GM19438 (cell line): Measurements from ENCODE around the gene TBC1D30.
"Not testable (repeated sequence)": the region's sequence is repeated elsewhere in the genome, so short reads cannot be mapped to it uniquely, and the experiment has no call there.

ENCODE experiments used
- ATAC-seq: cut with Tn5 transposase; IDR thresholded peaks from one replicate; pipeline ENCODE4 v1.9.1; 2021; ENCODE audit warnings: low read depth; ENCODE audit not compliant: unreplicated experiment

The TBC1D30 gene

DNA sequence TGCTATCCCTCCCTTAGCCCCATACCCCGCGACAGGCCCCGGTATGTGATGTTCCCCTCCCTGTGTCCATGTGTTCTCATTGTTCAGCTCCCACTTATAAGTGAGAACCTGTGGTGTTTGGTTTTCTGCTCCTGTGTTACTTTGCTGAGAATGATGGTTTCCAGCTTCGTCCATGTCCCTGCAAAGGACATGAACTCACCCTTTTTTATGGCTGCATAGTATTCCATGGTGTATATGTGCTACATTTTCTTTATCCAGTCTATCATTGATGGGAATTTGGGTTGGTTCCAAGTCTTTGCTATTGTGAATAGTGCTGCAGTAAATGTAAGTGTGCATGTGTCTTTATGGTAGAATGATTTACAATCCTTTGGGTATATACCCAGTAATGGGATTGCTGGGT is 24.0 kb downstream of the TBC1D30 start:
- ATAC-seq, result not testable (repeated sequence)

DNA sequence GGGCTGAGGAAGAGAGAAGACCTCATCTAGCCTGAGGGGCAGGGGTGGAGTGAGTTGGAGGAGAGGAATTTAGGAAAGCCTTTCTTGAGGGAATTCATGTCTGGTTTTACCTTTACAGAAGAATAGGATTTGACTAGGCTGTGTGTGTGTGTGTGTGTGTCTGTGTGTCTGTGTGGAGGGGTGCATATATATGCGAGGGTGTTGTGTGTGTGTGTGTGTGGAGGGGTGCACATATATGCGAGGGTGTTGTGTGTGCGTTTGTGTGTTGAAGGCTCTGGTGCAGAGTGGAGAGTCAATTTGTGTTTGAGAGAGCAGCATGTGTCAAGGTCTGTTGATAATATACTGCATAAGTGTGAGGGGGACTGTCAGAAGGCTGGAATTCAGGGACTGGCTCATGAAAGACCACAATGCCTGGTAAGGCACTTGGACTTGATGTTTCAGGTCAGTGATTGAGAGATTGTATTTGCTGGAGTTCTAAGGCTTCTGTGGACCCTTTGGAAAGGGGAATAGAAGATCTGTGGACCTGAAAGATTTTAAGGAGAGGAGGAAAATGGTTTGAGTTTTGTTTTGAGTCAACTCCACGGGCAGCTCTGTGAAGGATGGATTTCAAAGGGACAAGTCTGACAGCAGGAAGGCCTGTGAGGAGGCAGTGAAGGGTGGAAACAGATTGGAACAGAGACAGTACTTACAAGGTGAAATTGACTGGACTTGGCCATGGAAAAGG is 34.6 kb downstream of the TBC1D30 start:
- no peak for ATAC-seq

DNA sequence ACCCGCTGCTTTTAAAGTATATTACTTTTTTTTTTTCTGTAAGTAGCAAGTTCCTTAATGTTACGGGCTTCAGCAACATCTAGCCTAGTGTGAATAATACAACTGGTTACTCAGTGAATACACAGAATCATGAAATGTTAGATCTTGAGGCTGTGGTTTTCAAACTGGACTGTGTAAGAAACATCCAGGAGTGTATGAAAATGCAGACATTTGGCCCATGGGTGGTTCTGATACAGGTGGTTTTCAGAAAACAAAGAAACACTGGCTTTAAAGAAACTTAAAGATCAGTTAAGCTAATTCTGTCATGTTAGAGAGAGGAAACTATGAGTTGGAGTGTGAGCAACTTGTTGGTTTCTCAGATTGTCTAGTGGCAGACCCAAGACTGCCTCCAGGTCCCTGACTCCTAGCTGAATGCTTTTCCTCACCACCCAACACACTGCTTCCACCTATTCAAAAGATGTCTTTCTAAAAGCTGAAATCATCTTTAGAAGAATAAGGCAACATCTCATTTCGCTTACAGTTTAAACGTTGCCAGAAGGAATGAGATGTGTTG is 36.1 kb downstream of the TBC1D30 start:
- no peak for ATAC-seq

DNA sequence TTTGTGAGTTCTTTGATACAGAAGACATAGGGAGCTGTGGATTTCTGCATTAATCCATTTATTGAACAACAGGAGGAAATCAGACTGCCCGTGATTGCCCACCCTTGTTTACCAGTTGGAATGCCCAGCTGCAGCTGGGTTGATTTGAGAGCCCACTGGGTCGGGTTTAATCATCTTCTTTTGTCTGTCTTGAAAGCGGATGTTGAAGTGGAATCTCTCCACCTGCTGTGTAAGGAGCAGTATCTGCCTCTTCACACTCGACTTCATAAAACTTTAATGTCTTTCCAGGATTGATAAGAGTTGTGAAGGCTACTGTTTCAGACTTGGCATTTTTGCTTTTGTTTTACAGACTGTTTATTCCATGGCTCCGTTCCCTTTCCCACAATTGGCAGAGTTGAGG is 39.9 kb downstream of the TBC1D30 start:
- no peak for ATAC-seq

DNA sequence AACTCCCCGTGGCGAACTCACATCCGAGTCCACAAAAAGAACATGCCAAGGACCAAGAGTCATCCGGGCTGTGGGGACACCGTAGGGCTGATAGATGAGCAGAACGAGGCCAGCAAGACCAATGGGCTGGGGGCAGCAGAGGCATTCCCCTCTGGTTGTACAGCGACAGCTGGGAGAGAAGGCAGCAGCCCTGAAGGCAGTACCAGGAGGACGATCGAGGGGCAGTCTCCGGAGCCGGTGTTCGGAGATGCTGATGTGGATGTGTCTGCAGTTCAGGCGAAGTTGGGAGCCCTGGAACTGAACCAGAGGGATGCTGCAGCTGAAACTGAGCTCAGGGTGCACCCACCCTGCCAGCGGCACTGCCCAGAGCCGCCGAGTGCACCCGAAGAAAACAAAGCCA is 50.7 kb downstream of the TBC1D30 start:
- no peak for ATAC-seq

DNA sequence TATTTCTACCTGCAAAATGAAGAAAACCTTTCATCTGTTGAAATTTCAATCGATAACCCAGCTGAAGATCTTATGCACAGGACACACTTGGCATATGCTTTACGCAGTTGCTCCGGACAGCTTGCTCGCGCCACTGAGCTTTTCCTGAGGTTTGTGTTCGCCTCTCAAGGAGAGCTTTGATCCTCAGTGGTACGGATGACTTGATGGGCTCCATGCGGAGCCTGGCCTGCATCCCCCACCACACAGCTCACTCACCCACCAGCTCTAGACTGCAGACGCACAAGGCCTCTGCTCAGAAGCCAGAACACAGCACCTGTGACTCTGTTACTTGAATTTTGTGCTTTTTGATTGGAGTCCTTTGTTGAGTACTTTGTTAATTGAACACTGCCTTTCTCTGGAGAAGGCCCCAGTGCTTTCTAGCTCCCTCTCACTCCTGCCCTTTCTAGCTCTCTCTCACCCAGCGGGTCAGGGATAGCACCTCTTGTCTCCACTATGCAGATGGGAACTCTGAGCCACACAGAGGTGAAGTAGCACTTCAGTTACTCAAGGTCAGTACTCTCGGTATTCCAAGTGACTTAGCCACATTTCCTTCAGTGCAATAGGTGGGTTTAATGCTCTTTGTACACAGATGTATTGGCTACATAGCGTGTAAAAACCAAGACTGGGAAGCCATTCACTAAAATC is 52.1 kb downstream of the TBC1D30 start:
- ATAC-seq, result no peak

DNA sequence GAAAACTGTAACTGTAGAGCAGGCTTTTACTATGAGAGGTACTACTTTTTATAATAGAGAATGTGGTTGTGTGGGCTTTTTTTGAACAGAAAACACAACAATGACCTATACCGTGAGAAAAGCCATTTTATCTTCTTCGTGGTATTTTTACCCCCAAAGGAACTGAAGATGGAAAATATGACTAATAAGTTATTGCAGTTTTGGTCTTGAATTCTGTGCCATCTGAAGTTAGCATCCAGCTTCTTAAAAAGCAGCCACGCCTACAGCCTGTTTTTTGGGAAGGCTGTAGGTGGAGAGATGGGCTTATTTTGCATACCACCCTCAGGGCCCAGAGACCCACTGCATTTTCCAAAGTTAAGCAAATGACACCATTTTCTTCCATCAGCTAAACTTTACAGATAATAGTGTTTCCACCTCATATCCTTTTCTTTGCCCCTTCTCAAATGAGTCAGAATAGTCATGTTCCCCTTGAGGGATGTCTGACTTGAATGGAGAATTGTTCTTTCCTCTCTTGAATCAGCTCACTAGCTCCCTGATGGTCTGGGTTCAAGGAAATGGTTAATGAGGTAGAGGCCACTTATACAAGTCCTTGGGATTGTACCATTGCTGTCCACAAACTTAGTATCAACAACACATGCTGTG is 53.0 kb downstream of the TBC1D30 start:
- no peak for ATAC-seq

DNA sequence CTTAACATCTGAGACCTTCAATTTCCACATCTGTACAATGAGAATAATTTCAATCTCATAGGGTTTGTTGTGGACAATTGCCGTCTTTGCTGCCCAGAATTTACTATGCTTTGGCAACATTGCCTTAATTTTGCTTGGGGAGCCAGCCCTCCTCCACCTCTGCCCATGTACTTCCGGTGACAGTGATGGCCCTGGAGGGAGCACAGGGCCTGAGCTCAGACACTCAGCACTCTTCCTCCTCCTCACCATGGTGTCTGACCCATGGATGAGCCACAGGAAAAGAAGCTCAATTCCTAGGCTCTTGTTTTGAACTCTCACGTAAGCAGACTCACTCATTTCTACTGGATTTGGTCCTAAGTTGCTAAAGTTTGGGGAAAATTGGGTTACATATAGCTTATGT is 58.2 kb downstream of the TBC1D30 start:
- ATAC-seq, result no peak

DNA sequence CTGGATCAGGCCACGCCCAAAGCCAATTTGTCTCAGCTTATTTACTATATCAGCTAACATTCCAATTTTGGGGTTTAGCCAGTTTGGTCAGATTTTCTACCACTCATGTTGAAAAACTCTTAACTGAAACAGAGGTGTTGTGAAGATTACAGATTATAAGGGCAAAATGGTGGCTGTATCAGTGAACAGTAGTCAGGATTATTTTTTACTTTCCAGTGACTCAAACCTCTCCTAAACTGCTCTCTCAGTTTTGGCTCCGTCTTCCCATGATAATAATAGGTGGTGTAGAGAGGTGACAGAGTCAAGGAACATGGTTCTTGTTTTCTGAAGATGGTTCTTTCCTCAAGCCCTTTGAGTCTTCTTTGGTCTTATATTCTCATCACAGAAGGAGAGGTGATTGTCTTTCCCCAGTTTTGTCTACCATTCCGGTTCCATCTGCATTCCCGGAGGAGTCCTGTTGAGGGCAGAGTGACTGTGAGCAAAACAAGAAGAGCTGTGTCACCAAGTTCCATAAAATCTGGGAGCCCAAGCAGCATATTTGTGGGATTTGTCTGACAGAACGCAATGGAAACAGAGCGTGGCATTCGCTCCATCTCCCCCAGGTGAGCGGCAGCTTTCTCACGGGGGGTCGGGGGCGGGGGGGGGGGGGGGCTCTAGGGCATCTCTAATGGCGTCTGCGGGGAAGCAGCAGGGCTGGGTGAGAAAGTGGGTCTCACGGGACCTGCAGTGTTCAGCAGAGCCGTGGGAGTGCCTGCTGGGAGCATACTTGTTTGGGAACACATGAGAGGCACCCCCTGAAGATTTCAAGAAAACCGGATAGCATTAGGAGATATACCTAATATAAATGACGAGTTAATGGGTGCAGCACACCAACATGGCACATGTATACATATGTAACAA is 59.1 kb downstream of the TBC1D30 start:
- ATAC-seq, result no peak

DNA sequence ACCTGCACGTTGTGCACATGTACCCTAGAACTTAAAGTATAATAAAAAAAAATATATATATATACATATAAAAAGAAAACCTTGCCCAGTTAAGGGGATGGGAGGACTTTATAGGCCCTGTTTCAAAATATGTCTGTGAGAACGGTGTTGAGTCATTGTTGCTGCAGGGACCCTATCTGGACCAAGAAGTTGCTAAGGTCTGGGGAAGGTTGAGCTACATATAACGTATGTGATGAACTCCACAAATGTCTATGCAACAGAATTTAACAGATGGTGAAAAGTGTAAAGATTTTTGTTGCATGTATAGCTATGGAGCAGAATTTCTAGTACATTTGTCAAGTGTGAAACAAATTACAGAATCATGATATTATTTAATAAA is 59.7 kb downstream of the TBC1D30 start:
- ATAC-seq, result no peak

DNA sequence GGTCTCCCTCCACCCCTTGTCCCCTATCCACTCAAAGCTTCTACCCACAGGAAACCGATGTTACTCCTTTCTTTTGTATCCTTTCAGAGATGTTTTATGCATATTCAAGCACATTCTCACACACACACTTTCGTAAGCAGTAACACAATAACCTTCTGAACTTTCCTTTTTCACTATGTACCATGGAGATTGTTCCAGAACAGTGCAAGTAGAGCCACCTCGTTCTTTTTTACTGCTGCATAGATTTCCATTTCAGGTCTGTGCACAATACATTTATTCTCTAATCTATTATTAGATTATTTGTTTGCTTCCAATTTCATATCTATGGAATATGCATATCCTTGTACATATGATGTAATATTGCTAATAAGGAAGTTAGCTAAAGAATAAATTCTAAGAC is 60.3 kb downstream of the TBC1D30 start:
- ATAC-seq, result no peak

DNA sequence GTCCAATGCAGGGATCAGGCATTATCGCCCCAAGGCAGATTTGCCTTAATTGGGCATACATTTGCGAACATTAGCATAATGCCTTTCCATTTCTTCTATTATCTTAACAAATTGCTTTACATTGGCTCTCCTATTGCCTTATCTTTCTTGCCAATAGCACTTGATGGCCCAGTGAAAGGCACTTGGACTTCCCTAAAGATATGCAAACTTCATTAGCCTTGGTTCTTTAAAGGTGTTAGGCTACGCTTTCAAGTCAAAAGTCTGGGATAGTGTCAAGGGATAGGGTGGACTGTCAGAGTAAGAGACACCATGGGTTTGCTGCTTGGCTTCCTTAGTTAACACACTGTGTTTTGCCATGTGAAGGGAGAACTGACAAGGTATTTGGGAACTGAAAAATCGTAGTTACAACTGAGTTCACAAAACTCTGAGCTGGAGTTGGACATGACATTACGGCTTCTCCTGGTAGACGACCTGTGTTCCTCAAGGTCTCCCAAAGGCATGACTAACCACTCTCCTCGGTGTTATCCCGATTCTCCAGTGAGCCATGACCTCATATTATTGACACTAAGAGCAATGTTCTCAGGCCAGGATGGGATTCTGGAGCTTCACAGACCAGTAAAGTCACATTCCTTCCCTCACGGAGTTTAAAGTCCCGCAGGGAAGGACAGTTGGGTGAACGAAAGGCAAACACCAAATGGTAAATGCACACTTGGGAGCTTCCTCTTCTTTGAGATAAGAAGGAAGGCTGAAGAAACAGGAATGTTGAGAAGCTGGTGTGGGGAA is 65.2 kb downstream of the TBC1D30 start:
- no peak for ATAC-seq

DNA sequence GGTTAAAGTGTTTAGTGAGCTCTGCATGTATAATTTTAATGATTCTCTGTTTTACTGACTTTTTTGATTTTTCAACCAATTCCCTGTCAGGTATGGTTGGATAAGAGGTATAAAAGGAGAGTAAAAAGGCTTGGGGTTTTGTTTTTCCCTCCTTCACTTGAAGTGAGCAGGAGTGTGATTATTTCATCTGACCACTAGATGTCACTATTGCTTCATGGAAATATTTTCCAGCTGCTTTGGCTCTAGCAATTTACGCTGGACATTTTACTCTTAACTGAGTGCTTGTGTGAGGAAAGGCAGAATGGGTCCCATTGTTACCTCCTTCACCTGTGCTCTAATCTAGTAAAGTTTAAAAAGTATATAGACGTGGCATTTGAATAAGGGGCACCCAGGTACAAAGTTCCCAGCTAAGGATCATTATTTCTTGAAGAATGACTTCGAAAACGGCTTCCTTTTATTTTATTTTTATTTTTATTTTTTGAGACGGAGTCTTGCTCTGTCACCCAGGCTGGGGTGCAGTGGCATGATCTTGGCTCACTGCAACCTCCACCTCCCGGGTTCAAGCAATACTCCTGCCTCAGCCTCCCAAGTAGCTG is 66.5 kb downstream of the TBC1D30 start:
- ATAC-seq, result peak; percentile 68

DNA sequence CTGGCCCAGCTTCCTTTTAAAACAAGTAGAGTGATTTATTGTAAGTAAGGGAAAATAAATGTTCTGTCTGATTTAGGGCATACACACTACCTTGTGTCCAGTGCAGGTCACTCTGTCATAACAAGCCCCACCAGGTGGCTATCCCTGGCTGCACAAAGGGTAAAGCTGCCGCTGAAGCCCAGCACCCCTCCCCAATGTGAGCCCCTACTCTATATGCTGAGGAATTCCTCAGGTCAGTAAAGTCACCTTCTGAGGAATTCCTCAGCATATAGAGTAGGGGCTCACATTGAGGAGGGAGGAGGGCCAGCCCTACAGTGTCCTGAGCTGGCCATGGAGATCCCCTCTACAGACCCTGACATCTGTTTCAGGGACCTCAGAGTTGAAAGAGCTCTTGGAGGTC is 67.2 kb downstream of the TBC1D30 start:
- no peak for ATAC-seq

DNA sequence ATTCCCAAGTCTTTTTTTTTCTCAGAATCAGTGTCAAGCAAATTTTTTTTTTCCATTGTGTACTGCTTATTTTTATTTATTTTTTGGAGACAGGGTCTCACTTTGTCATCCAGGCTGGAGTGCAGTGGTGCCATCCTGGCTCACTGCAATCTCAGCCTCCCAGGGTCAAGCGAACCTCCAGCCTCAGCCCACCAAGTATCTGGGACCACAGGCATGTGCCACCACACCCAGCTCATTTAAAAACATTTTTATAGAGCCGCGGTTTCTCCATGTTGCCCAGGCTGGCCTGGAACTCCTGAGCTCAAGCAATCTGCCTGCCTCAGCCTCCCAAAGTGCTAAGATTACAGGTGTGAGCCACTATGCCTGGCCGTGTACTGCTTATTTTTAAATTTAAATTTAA is 68.1 kb downstream of the TBC1D30 start:
- no peak for ATAC-seq

DNA sequence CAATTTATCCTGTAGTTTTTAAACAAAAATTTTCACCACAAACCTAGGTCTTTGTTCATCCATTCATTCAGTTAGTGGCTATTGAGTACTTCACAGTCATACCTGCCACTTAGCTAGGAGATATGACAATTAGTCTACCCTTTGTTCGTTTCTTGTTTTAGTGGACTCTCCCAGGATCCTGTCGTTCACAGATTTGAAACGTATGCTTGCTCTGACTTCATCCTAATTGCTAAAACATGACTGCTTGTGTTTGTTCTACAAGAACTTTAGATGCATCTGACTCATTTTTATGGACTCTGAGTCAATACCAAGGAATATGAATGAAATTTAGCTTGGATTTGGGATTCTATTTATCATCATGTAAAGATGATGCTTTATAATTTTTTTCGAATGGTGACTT is 69.5 kb downstream of the TBC1D30 start:
- no peak for ATAC-seq

DNA sequence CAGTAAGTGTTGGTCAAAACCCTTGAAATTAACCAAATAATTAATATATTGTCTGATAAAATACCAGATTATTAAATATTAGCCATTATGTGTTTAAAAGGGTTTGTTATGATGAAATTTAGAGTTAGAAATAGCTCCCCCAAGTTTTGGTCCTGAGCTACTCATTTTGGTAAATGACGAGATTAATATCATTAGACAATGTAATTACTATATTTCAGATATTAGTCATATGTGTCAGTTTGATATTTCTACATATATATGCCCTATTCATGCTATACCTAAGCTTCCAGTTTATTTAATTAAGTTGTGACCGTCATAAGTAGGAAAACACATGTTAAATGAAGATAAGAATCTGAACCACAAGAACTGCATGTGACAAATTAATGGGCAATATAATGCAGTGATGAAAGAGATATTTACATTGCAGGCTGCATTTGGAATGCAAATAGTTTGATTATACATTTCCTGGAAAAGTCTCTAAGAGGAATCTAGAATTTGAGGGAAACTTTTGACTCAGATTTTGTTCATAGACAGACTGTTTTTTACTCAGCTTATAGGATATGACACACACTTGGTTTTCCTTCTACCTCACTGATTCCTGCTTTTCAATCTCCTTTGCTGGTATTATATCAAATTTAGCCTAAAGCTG is 70.5 kb downstream of the TBC1D30 start:
- no peak for ATAC-seq

DNA sequence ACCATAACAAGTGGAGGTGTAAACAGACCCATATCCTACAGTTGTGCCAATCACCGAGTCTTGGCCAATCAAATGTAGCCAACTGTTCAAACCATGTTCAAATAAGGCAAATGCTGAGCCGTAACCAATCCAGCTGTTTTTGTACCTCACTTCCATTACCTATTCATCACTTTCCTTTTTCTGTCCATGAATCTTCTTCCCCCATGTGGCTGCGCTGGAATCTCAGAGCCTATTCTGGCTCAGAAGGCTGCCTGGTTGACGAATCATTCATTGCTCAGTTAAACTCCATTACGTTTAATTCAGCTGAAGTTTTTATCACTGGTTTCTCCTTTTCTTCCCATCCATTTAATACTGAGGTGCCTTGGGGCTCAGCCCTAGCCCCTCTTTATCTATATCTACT is 71.1 kb downstream of the TBC1D30 start:
- no peak for ATAC-seq

DNA sequence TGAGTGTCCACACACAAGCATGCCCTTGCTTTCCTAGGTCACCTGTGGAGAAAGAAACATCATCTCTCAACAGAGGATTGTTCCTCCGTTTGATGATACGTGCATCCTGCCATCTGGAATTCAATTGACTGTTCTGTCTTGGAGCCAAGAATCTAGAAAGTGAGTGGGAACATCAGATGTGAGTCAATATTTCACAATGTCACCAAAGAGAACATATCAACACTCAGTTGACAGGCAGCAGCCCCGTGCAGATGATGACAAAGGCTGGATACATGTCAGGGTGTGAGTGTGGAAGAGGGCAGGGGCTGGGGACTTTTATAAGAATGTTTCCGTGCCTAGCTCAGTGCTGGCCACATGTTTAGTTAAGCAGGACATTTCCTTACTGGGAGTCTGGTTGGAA is 76.1 kb downstream of the TBC1D30 start:
- ATAC-seq, result no peak
